ENCODE measurements around the gene LONP1.
A peak's percentile ranks its signal among the peaks of the same experiment; 100 is the strongest.

The LONP1 gene

DNA sequence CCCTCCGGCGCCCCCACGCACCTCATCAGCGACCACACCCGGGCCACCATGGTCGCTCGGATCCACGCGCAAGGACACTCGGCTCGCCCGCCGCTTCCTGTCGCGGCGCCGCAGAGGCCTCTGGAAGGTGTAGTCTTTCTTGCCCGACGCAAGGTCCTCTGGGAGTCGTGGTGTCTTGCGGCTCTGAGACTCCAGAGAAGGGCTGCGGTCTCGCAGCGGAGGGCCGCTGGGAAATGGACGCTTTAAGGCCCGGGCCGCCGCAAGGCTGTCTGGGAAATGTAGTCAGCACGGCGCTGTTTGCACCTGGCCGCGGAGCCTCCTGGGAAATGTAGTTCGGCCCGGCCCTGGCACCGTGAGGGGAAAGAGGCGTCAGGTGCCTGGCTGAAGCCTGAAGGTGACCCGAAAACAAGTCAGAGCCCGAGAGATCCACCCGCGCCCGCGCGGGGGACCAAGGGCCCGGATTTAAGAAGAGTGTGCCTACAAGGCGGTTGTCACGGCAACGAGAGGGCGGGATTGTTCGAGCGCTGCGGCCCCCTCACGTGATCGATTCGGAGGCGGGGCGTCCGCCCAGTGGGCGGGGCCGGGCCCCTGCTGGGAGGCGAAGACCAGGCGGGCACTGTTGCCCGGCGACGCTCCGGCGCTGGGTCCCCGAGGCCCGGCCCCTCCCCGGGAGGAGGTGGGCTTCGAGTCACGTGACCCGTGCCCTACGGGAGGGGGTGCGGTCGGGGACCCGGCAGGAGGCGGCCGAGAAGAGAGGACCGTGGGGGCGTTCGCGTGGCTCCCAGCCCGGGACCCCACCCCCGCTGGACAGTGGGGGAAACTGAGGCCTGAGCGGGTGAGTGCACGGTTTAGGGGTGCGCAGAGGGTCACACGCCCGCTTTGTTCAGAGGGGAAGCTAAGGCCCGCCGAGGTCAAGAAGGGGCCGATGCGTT is 39.2 kb downstream of the LONP1 start, which contains the start of the genes HSD11B1L and MICOS13:
Gene HSD11B1L, plus strand, starts transcription at position 591 of the 932 bp plus-strand sequence. CDS start 3,806 bp downstream, outside the sequence.
Gene MICOS13, minus strand, starts transcription at position 80 of the 932 bp plus-strand sequence. Its CDS starts 30 bp downstream, at position 50.
- Histone ChIP-seq H3K4me1 (ENCODE audit: control insufficient read depth, low read length) (peaks cover 13% of the 10 kb centered on the region), H3K36me3 (ENCODE audit: control insufficient read depth, low read length) (peaks cover 2% of the 10 kb centered on the region)
- no peak for TF ChIP-seq EZH2phosphoT487 (IDR thresholded peaks at IDR 0.05; ENCODE audit: borderline replicate concordance, low read length)
- TF ChIP-seq, protein P1, sequence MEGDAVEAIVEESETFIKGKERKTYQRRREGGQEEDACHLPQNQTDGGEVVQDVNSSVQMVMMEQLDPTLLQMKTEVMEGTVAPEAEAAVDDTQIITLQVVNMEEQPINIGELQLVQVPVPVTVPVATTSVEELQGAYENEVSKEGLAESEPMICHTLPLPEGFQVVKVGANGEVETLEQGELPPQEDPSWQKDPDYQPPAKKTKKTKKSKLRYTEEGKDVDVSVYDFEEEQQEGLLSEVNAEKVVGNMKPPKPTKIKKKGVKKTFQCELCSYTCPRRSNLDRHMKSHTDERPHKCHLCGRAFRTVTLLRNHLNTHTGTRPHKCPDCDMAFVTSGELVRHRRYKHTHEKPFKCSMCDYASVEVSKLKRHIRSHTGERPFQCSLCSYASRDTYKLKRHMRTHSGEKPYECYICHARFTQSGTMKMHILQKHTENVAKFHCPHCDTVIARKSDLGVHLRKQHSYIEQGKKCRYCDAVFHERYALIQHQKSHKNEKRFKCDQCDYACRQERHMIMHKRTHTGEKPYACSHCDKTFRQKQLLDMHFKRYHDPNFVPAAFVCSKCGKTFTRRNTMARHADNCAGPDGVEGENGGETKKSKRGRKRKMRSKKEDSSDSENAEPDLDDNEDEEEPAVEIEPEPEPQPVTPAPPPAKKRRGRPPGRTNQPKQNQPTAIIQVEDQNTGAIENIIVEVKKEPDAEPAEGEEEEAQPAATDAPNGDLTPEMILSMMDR (IDR thresholded peaks at IDR 0.05; ENCODE audit: low read depth, low read length, poor library complexity, severe bottlenecking) = no peak

DNA sequence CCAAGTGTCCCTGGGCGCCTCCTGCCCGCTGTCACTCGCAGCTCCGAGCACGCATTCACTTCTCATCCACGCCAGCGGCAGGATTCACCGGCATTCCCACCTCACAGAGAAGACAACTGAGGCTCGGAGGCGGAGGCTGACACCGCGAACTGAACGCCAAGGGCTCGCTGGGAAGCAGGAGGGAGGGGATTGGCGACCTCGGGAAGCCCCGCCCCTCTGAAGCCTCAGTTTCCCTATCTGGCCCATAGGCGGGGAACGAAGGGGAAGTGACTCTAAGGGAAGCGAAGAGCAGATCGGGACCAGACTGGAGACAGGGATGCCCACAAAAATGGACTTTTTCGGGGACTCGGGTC is 39.9 kb downstream of the LONP1 start:
- H3K4me3 ChIP-seq (ENCODE audit: low read length) = peak overlapping the region; percentile 97
- TF ChIP-seq, protein P1 (IDR thresholded peaks at IDR 0.05; ENCODE audit: low read depth, low read length, poor library complexity, severe bottlenecking) = no peak
- no peak for TF ChIP-seq EZH2phosphoT487 (IDR thresholded peaks at IDR 0.05; ENCODE audit: borderline replicate concordance, low read length)
- no peaks in the 10 kb centered on the region for H3K9me2 ChIP-seq (replicated peaks; ENCODE audit: control insufficient read depth, low read length)
- peak overlapping the region; percentile 51 for H3K27ac ChIP-seq (ENCODE audit: low read depth, low read length)
- no peaks in the 10 kb centered on the region for H3K9me3 ChIP-seq (ENCODE audit: control insufficient read depth, insufficient read depth, low read length)
- peak overlapping the region; percentile 98 for H3K4me2 ChIP-seq (ENCODE audit: low read length)
- peaks cover 11% of the 10 kb centered on the region for H3K79me2 ChIP-seq (ENCODE audit: control insufficient read depth, low read length)
- H3F3A ChIP-seq (ENCODE audit: control insufficient read depth, insufficient read depth) = no peaks in the 10 kb centered on the region
- H3K4me1 ChIP-seq (ENCODE audit: control insufficient read depth, low read length) = peaks cover 13% of the 10 kb centered on the region
- peaks cover 2% of the 10 kb centered on the region for H3K36me3 ChIP-seq (ENCODE audit: control insufficient read depth, low read length)
- H4K20me1 ChIP-seq (ENCODE audit: control insufficient read depth, insufficient read depth, low read depth, low read length) = no peaks in the 10 kb centered on the region
- 0 out of 2 replicates have a peak, but pooled peaks cover 2% of the 10 kb centered on the region for H3K27me3 ChIP-seq (ENCODE audit: control insufficient read depth, low read length)

More for the DNA sequence above, 39.2 kb downstream of the LONP1 start, which contains the start of the genes HSD11B1L and MICOS13:
- Histone ChIP-seq H3K9me3 (ENCODE audit: control insufficient read depth, insufficient read depth, low read length) (no peaks in the 10 kb centered on the region), H3K27ac (ENCODE audit: low read depth, low read length) (peak within 1 kb of the TSS; percentile 51), H3K79me2 (ENCODE audit: control insufficient read depth, low read length) (peaks cover 11% of the 10 kb centered on the region), H3K27me3 (ENCODE audit: control insufficient read depth, low read length) (0 out of 2 replicates have a peak, but pooled peaks cover 2% of the 10 kb centered on the region), H3K4me2 (ENCODE audit: low read length) (peak within 1 kb of the TSS; percentile 98), H3K4me3 (ENCODE audit: low read length) (peak within 1 kb of the TSS; percentile 97), H3K9me2 (replicated peaks; ENCODE audit: control insufficient read depth, low read length) (no peaks in the 10 kb centered on the region), H4K20me1 (ENCODE audit: control insufficient read depth, insufficient read depth, low read depth, low read length) (no peaks in the 10 kb centered on the region), H3F3A (ENCODE audit: control insufficient read depth, insufficient read depth) (no peaks in the 10 kb centered on the region)

DNA sequence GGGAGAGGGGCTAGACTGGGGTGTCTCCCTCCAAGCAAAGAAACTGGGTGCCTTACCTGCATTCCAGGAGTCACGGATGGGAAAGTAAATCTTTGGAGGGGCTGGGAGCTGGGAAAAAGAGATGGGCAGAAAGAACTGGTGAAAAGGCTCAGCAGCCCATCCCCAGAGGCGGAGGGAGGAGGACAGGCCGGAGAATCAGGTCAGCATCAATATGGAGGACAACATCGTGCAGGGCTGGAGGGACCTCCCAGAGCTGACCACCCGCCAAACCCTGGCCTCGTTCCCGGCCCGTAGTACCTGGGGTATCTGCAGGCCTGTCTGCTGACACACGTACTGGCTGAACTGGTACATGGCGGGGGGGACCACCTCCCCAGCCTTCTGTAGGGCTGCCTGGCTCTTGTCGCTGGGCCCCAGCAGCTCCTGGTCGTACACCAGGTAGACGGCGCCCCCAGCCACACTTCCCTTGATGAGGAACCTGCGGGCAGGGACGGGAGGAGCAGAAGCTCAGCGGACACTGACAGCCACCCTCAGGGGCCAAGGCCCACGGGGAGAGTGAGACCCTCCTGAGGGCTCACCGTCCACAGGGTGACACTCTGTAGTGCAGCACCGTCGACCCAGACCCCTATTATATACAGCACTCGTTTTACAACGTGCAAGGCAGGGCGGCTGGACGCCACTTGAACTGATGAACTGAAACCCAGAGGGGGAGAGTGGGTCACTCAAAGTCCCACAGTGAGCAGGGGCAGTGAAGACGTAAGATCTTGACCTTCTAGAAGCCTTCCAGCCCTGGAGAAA is 40.5 kb downstream of the LONP1 start:
- Histone ChIP-seq H3K4me3 (ENCODE audit: low read length) (peak overlapping the region; percentile 97), H3K4me2 (ENCODE audit: low read length) (peak overlapping the region; percentile 98), H3K36me3 (ENCODE audit: control insufficient read depth, low read length) (peaks cover 2% of the 10 kb centered on the region), H4K20me1 (ENCODE audit: control insufficient read depth, insufficient read depth, low read depth, low read length) (no peaks in the 10 kb centered on the region), H3K9me2 (replicated peaks; ENCODE audit: control insufficient read depth, low read length) (no peaks in the 10 kb centered on the region), H3K27me3 (ENCODE audit: control insufficient read depth, low read length) (0 out of 2 replicates have a peak, but pooled peaks cover 2% of the 10 kb centered on the region), H3K9me3 (ENCODE audit: control insufficient read depth, insufficient read depth, low read length) (no peaks in the 10 kb centered on the region), H3K27ac (ENCODE audit: low read depth, low read length) (peak overlapping the region; percentile 51; the same call in 1 of the 2 replicates), H3K4me1 (ENCODE audit: control insufficient read depth, low read length) (peaks cover 13% of the 10 kb centered on the region), H3K79me2 (ENCODE audit: control insufficient read depth, low read length) (peaks cover 11% of the 10 kb centered on the region), H3F3A (ENCODE audit: control insufficient read depth, insufficient read depth) (no peaks in the 10 kb centered on the region)
- TF ChIP-seq, protein P1 (IDR thresholded peaks at IDR 0.05; ENCODE audit: low read depth, low read length, poor library complexity, severe bottlenecking) = no peak
- TF ChIP-seq EZH2phosphoT487 (IDR thresholded peaks at IDR 0.05; ENCODE audit: borderline replicate concordance, low read length) = no peak

Measured in DOHH2 (cell line).